GM19455 (cell line): ENCODE results near the gene ZRANB3.
"Not testable (repeated sequence)": the region's sequence is repeated elsewhere in the genome, so short reads cannot be mapped to it uniquely, and the experiment has no call there.

Experiments used
- ATAC-seq: cut with Tn5 transposase; IDR thresholded peaks from one replicate; pipeline ENCODE4 v1.9.1; 2021; ENCODE audit not compliant: unreplicated experiment

Gene ZRANB3

DNA sequence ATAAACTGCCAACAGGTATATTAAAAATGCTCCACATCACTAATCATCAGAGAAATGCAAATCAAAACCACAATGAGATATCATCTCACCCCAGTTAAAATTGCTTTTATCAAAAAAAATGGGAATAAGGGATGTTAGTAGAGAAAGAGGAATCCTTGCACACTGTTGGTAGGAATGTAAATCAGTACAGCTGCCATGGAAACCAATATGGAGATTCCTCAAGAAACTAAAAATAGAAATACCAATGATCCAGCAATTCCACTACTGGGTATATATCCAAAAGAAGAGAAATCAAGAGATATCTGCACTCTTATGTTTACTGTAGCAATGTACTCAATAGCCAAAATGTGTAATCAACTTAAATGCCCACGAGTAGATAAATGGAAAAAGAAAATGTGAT, 40.6 kb downstream of the ZRANB3 start:
- ATAC-seq = no peak

- no peak for ATAC-seq
Observed at GRCh38 chr2:135485441-135485840, 45.6 kb downstream of the ZRANB3 start.

DNA sequence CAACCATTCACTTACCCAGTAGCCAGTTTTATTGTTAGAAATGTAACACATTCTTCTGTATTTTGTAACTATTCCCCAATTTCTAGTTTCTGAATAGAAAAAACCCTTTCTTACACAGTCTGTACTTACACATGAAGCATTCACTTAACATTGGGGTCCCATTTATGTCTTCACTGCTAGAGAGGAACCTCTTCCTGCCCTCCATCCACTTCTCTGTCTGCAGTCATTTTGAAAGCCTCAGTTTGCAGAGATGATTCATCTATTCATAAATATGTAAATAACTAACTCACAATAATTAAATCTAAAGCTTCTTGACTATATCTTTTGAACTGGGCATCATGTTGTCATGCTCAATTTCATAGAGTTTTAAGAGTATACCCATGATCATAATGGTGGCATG, 55.9 kb downstream of the ZRANB3 start:
- no peak for ATAC-seq

DNA sequence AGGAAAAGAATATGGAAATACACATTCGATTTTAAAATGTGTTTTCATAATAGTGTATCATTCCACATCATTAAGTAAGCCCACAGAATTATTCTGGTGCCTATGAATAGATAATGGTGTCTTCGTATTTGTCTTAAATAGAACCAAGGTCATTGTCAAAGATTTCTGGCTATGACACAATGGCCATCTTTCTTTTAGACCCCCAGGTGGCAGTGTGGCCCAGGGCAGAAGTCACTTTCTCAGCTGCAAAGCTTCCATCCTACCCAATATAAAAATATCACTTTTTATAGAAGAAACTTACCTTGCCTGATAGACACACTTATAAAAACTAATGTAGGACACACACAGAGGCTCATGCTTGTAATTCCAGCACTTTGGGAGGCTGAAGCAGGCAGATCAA, 57.5 kb downstream of the ZRANB3 start:
- ATAC-seq = no peak

DNA sequence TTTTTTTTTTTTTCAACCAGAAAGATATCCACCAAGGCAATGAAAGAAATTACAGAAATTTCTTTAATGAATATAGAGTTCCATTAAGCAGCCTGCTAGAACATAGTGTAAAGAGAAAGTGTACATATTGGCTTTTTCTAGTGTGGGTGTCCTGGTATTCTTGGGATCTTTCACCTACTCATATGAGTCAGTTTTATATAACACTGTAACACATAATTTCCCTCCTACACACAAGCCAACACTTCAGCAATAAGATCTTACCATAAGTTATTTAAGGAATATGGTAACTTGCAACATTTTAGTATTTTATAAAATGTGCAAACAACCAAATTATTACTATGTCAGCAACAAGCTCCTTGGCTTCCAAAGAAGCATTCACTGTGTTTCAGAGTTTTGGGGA, 59.9 kb downstream of the ZRANB3 start:
- ATAC-seq = no peak

- ATAC-seq = no peak
Observed at GRCh38 chr2:135457279-135457678, 73.7 kb downstream of the ZRANB3 start.

- ATAC-seq = no peak
Observed at GRCh38 chr2:135456835-135457234, 74.2 kb downstream of the ZRANB3 start.

- no peak for ATAC-seq
Observed at GRCh38 chr2:135456431-135456830, 74.6 kb downstream of the ZRANB3 start.

GRCh38 chr2:135454608-135455007, 76.4 kb downstream of the ZRANB3 start:
- no peak for ATAC-seq

DNA sequence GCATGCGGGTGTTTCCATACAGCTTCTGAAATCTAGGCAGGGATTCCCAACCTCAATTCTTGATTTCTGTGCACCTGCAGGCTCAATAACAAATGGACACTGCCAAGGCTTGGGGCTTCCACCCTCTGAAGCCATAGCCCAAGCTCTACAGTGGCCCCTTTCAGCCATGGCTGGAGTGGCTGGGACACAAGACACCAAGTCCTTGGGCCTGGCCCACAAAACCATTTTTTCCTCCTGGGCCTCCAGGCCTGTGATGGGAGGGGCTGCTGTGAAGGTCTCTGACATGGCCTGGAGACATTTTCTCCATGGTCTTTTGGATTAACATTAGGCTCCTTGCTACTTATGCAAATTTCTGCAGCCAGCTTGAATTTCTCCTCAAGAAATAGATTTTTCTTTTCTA, 78.0 kb downstream of the ZRANB3 start:
- not testable (repeated sequence) for ATAC-seq

- no peak for ATAC-seq
Observed at GRCh38 chr2:135451966-135452365, 79.1 kb downstream of the ZRANB3 start.

GRCh38 chr2:135443013-135443412, 88.0 kb downstream of the ZRANB3 start:
- not testable (repeated sequence) for ATAC-seq

DNA sequence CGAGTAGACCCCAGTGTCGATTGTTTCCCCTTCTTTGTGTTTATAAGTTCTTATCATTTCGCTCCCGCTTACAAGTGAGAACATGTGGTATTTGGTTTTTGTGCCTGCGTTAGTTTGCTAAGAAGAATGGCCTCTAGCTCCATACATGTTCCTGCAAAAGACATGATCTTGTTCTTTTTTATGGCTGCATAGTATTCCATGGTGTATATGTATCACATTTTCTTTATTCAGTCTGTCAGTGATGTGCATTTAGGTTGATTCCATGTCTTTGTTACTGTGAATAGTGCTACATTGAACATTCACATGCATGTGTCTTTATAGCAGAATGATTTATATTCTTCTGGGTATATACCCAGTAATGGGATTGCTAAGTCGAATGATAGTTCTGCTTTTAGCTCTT, 95.9 kb downstream of the ZRANB3 start:
- ATAC-seq = not testable (repeated sequence)

DNA sequence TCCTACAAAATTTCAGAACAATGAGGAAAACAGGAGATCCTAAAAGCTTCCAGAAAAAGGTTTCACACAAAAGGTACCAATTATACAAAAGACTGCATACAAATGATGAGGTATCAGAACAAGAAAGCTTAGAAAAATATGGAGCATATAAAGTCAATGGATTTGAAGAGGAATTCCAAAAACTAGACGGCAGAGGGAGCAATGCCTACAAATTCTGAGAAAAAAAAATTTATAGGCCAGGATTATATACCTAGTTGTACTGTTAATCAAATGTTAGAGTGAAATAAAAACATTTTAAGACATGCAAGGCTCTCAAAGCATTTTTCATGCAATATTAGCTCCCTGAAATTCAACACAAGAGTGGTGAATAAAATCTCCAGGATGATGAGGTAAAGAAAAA, 106.2 kb downstream of the ZRANB3 start:
- ATAC-seq = no peak

- ATAC-seq = no peak
Observed at GRCh38 chr2:135422898-135423297, 108.1 kb downstream of the ZRANB3 start.

DNA sequence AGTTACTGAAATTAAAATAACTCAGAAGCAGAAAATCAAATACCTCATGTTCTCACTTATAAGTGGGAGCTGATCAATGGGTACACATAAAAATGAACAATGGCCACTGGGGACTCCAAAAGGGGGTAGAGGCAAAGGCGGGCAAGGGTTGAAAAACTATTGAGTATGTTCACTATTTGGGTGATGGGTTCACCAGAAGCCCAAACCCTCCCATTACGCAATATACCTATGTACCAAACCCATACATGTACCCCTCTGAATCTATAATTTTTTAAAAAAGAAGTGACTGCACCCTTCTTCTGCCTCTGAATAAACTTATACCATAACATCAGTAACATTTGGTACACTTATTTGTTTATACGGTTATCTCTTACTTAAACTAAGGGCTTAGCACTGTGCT, 119.4 kb downstream of the ZRANB3 start:
- no peak for ATAC-seq

- ATAC-seq = no peak
Observed at GRCh38 chr2:135409436-135409835, 121.6 kb downstream of the ZRANB3 start.

DNA sequence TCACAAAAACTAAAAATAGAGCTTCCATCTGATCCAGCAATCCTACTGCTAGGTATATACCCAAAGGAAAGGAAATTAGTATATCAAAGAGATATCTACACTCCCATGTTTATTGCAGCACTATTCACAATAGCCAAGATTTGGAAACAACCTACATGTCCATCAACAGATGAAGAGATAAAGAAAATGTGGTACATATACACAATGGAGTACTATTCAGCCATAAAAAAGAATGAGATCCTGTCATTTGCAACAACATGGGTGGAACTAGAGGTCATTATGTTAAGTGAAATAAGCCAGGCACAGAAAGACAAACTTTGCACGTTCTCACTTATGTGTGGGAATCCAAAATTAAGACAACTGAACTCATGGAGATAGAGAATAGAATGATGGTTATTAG, 134.8 kb downstream of the ZRANB3 start:
- not testable (repeated sequence) for ATAC-seq

DNA sequence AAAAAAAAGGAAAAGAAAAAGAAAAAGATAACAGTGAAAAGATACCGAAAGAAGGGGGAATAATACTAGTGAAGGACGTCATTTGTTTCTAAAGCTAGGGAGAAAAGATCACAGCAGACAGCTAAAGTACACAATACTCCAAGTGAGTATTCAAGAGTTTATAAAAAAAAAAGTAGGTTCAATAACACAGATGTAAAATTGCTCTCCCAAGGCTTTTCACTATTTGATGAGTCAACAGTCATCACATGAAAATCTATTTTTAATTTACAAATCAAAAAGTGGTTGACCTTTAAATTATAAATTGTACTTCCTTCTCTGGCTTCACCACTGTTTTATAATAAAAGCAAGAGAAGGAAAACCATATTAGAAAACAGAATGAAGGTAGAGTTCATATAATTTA, 144.0 kb downstream of the ZRANB3 start:
- no peak for ATAC-seq

DNA sequence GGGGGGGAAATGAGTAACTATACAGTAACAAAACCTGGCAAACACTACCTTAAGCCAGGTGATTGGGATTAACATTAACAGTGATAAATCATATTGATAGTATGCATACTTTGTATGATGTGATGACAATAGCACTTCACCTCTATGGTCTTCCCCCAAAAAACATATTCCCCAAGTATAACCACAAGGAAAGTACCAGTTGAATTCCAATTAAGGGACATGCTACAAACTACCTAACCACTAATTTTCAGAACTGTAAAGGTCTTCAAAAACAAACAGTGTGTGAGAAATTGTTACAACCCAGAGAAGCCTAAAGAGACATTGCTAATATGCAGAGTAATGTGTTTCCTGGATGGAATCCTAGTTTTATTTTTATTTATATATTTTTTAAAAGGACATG, 152.4 kb downstream of the ZRANB3 start:
- no peak for ATAC-seq

DNA sequence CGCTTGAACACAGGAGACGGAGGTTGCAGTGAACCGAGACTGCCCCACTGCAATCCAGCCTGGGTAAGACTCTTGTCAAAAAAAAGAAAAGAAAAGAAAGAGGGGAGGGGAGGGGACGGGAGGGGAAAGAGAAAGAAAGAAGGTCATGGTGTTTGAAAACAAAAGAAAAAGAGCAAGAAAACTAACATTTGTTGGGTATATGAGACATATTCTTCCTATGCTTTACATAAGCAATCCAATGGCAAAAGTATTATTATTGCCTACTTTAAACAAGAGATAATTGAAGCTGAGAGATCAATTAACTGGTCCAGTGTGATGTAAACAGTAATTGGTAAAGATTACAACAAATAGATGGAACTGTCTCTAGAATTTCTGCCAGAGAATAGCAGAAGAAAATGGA, 157.3 kb downstream of the ZRANB3 start:
- ATAC-seq = no peak

GRCh38 chr2:135349941-135350340, 181.1 kb downstream of the ZRANB3 start:
- no peak for ATAC-seq

- not testable (repeated sequence) for ATAC-seq
Observed at GRCh38 chr2:135348096-135348704, 182.8 kb downstream of the ZRANB3 start.
